Osteoblast (primary cell): ENCODE measurements around the gene CMIP. TPM values are rescaled to one million over a fixed set of nuclear protein-coding genes. Genes with fewer than 3 reads are reported as not detected.

ENCODE experiments used
- DNase-seq: peaks from one replicate; pipeline ENCODE4 v3.0.0; 2011; ENCODE audit warnings: low spot score, mixed read lengths; ENCODE audit not compliant: insufficient read length; ENCODE audit errors: missing footprints
- H2AFZ ChIP-seq: 2 replicates; pipeline ENCODE4 v1.6.0; 2011; ENCODE audit warnings: mild to moderate bottlenecking, low read length
- H3K27ac ChIP-seq: 2 replicates; pipeline ENCODE4 v1.5.1; 2011; ENCODE audit warnings: mild to moderate bottlenecking, low read depth, low read length, moderate library complexity
- H3K27me3 ChIP-seq: 2 replicates; pipeline ENCODE4 v1.6.0; 2012; ENCODE audit warnings: mild to moderate bottlenecking, control low read depth, inconsistent platforms, low read length, moderate library complexity; ENCODE audit not compliant: insufficient read depth
- H3K36me3 ChIP-seq: 2 replicates; pipeline ENCODE4 v1.5.1; 2011; ENCODE audit warnings: mild to moderate bottlenecking, low read length, control low read depth, moderate library complexity; ENCODE audit not compliant: insufficient read depth
- H3K4me1 ChIP-seq: 2 replicates; pipeline ENCODE4 v1.5.1; 2011; ENCODE audit warnings: mild to moderate bottlenecking, low read length, control low read depth, moderate library complexity; ENCODE audit not compliant: insufficient read depth
- H3K4me2 ChIP-seq: 2 replicates; pipeline ENCODE4 v1.6.0; 2011; ENCODE audit warnings: mild to moderate bottlenecking, low read length; ENCODE audit not compliant: insufficient read depth
- H3K4me3 ChIP-seq: fragments of 200-600 bp; sonication (generic); 3 replicates; pipeline ENCODE4 v1.5.1; 2012; ENCODE audit warnings: mild to moderate bottlenecking, low read length, inconsistent platforms; ENCODE audit not compliant: insufficient read depth
- H3K79me2 ChIP-seq: 2 replicates; pipeline ENCODE4 v1.6.0; 2012; ENCODE audit warnings: mild to moderate bottlenecking, low read length, control low read depth, inconsistent platforms; ENCODE audit not compliant: insufficient read depth
- H3K9me3 ChIP-seq: 2 replicates; pipeline ENCODE4 v1.5.1; 2011; ENCODE audit warnings: low read depth, low read length, control low read depth
- H4K20me1 ChIP-seq: 2 replicates; pipeline ENCODE4 v1.6.0; 2012; ENCODE audit warnings: mild to moderate bottlenecking, low read length, control low read depth; ENCODE audit not compliant: insufficient read depth
- total RNA-seq: library from RNA; depleted of rRNA; stranded (reverse); fragments of >200 nt; gene quantifications from 2 replicates; pipeline ENCODE4 v1.2.3, GENCODE V29; 2012
- TF ChIP-seq, protein P1 (sequence below): IDR thresholded peaks from 2 replicates; pipeline ENCODE4 v1.5.1; 2011; ENCODE audit warnings: mild to moderate bottlenecking, low read depth, low read length, moderate library complexity; ENCODE audit errors: extremely low read depth

CMIP gene
- total RNA-seq, 1 donor, result 8.3 TPM

DNA sequence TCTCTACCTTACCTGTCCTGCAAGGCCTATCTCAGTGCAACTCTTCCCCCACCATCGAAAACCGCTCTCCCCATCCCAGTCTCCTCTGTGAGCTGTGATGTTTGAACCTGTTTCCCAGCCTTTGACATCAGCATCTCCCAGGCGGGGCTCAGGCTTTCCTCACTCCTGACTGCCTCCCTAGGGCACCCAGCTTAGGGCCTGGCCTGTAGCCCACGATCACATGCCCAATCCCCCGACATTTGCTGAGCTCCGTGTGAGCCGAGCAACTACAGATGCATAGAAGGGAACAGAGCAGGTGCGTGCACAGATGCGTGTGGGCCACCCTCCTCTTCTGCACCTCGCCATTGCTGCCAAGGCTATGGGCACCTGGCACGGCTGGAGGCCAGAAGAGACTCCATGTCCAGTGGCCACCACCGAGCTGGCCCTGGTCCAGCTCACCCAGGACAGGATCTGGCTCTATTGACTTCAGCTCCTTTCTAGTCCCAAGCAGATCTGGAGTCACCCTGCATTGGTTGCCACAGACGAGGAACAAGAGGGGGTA lies 35.5 kb upstream of the CMIP start:
- Histone ChIP-seq H3K9me3 (no peaks in the 10 kb centered on the region), H3K4me2 (no peak overlapping the region), H3K27ac (no peak overlapping the region), H3K27me3 (peaks cover 8% of the 10 kb centered on the region), H3K4me1 (peaks cover 15% of the 10 kb centered on the region), H2AFZ (no peak overlapping the region), H3K36me3 (no peaks in the 10 kb centered on the region), H3K4me3 (no peak overlapping the region), H3K79me2 (no peaks in the 10 kb centered on the region), H4K20me1 (no peaks in the 10 kb centered on the region)
- no peak for DNase-seq
- TF ChIP-seq, protein P1, sequence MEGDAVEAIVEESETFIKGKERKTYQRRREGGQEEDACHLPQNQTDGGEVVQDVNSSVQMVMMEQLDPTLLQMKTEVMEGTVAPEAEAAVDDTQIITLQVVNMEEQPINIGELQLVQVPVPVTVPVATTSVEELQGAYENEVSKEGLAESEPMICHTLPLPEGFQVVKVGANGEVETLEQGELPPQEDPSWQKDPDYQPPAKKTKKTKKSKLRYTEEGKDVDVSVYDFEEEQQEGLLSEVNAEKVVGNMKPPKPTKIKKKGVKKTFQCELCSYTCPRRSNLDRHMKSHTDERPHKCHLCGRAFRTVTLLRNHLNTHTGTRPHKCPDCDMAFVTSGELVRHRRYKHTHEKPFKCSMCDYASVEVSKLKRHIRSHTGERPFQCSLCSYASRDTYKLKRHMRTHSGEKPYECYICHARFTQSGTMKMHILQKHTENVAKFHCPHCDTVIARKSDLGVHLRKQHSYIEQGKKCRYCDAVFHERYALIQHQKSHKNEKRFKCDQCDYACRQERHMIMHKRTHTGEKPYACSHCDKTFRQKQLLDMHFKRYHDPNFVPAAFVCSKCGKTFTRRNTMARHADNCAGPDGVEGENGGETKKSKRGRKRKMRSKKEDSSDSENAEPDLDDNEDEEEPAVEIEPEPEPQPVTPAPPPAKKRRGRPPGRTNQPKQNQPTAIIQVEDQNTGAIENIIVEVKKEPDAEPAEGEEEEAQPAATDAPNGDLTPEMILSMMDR, result no peak

DNA sequence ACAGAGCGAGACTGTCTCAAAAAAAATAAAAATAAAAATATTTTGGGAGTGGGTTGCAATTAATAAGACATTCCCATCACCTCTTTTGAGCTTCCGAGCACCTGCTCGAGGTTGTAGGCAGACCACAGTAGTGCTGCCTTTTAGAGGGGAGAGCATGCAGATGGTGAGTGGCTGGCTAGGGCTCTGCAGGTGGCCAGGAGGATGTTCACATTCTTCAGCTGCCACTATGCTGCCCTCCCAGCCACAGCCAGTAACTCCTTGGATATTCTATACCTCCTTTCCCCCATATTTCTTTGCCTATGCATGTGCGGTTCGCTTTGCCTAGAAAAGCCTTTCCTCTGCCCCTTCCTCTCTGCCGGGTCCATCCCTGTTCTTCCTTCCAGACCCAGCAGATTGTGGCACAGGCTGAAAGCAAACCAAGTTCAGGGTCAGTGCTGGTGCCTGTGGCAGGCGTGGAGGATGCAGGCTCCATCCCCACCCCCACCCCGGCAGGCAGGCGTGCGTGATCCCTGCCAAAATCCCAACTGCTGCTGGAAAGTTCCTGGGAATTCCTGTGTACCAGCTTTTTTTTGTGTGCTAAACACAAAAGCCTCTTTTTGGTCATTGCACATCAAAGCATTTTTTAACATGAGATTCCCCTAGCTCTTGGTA lies 33.8 kb upstream of the CMIP start:
- no peak overlapping the region for H3K4me2 ChIP-seq
- no peaks in the 10 kb centered on the region for H3K36me3 ChIP-seq
- H3K79me2 ChIP-seq, result no peaks in the 10 kb centered on the region
- no peak for DNase-seq
- H3K9me3 ChIP-seq, result no peaks in the 10 kb centered on the region
- H3K4me3 ChIP-seq, result no peak overlapping the region
- H4K20me1 ChIP-seq, result no peaks in the 10 kb centered on the region
- H3K4me1 ChIP-seq, result peaks cover 12% of the 10 kb centered on the region
- H3K27ac ChIP-seq, result no peak overlapping the region
- H2AFZ ChIP-seq, result no peak overlapping the region
- H3K27me3 ChIP-seq, result peaks cover 8% of the 10 kb centered on the region
- TF ChIP-seq, protein P1, result no peak

DNA sequence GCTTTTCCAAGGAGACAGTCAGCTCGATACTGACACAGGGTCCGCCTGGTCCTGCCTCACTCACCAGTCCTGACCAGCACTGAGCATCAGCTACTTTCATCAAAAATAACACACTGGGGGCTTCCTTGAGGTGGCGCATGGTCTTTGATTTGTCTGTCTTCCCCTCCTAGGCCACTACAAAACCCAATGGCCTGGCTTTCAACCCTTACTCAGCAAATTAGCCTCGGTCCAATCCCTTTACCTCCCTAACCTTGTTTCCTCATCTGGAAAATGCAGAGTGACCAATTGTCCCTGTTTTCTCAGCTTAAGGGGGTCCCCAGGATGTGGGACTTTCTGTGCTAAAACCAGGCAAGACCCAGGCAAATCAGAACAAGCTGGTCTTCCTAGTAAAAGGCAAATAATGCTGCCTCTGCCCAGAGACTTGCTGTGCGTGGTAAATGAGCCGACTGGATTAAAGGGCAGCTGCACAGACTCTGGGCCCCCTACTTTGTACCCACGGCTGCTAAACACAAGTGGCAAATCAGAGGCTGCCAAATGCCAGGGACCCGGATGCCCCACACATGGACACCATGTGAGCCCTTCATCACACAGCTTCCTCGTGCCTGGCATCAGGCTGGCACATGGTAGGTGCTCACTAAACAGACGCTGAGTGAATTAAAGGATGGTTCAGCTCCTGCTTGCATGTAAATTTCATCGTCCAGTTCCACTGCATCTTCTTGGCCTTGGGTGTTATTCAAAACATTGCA lies 31.2 kb upstream of the CMIP start:
- H3K27ac ChIP-seq, result no peak overlapping the region
- H2AFZ ChIP-seq, result no peak overlapping the region
- H4K20me1 ChIP-seq, result no peaks in the 10 kb centered on the region
- no peaks in the 10 kb centered on the region for H3K4me1 ChIP-seq
- no peak overlapping the region for H3K4me2 ChIP-seq
- TF ChIP-seq, protein P1, result no peak
- H3K9me3 ChIP-seq, result no peaks in the 10 kb centered on the region
- no peaks in the 10 kb centered on the region for H3K36me3 ChIP-seq
- H3K4me3 ChIP-seq, result no peak overlapping the region
- no peak for DNase-seq
- H3K27me3 ChIP-seq, result peaks cover 8% of the 10 kb centered on the region
- H3K79me2 ChIP-seq, result no peaks in the 10 kb centered on the region

DNA sequence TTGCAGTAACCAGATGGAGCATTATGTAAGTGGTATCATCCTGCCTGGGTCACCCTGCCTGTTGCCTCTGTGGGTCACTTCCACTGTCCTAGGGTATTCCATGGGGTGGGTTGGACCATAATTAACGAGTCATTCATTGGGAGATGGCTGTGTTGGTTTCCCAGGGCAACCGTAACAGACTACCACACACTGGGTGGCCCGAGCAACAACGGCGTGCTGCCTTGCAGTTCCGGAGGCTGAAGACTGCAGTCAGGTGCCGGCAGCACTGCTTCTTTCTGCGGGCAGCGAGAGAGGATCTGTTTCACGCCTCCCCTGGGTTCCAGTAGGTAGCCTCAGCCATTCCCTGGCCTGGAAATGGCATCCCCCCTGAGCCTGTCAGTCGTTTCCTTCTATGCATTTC lies 28.9 kb upstream of the CMIP start:
- TF ChIP-seq, protein P1, result no peak
- Histone ChIP-seq H3K4me3 (no peak overlapping the region), H3K4me1 (no peaks in the 10 kb centered on the region), H2AFZ (no peak overlapping the region), H3K27me3 (peaks cover 6% of the 10 kb centered on the region), H3K9me3 (no peaks in the 10 kb centered on the region), H3K36me3 (no peaks in the 10 kb centered on the region), H3K27ac (no peak overlapping the region), H3K4me2 (no peak overlapping the region), H4K20me1 (no peaks in the 10 kb centered on the region), H3K79me2 (no peaks in the 10 kb centered on the region)
- DNase-seq, result no peak
